Endothelial cell of umbilical vein (primary cell): ENCODE results near the gene GRID1. TPM values are rescaled to one million over a fixed set of nuclear protein-coding genes. Genes with fewer than 3 reads are reported as not detected.

Experiments used
- BruUV-seq: library from RNA; stranded (reverse); fragments of 400-500 nt; replicated peaks from 2 replicates; lab custom pipeline; 2021; lab: Mats Ljungman, UMichigan
- CTCF ChIA-PET: fragments of 300-600, 350-600 bp; sonication (Branson Sonifier 250); formaldehyde crosslinking; loops from one replicate; lab custom pipeline; 2021; ENCODE audit warnings: antibody characterized with exemption, inconsistent platforms; lab: Charles Lee
- POLR2A ChIA-PET: fragments of 300-600, 350-600 bp; sonication (Branson Sonifier 250); formaldehyde crosslinking; loops from one replicate; lab custom pipeline; 2021; ENCODE audit warnings: antibody characterized with exemption, inconsistent platforms; lab: Charles Lee
- DNase-seq: peaks from one replicate; pipeline ENCODE4 v3.0.0-alpha.2; 2011; ENCODE audit warnings: low read depth, low spot score
- FAIRE-seq: peaks from 2 replicates; lab custom pipeline; 2011; peaks lifted over from hg19 to GRCh38; lab: Jason Lieb, UNC
- H2AFZ ChIP-seq: 2 replicates; pipeline ENCODE4 v1.6.0; 2012; ENCODE audit warnings: low read depth, low read length, control low read depth, inconsistent platforms
- H3K27ac ChIP-seq: 2 replicates; pipeline ENCODE4 v1.5.1; 2011; ENCODE audit warnings: low read depth, mild to moderate bottlenecking, control low read depth, low read length, moderate library complexity; ENCODE audit not compliant: insufficient read depth
- H3K27me3 ChIP-seq, 2 experiments: 2 replicates each; pipeline versions ENCODE4 v1.6.0 to v1.6.1; 2011; ENCODE audit warnings: low read length in 2 of 2, mixed read lengths in 1 of 2; ENCODE audit not compliant: control insufficient read depth in 2 of 2, insufficient read depth in 2 of 2
- H3K36me3 ChIP-seq, 2 experiments: 2 replicates in 1 of 2; 3 replicates in 1 of 2; pipeline ENCODE4 v1.5.1; 2011; ENCODE audit warnings: low read length in 2 of 2, mild to moderate bottlenecking in 1 of 2, moderate library complexity in 1 of 2; ENCODE audit not compliant: control insufficient read depth in 2 of 2, insufficient read depth in 2 of 2; ENCODE audit errors: extremely low read depth in 1 of 2
- H3K4me1 ChIP-seq: 3 replicates; pipeline ENCODE4 v1.5.1; 2011; ENCODE audit warnings: mild to moderate bottlenecking, low read length; ENCODE audit not compliant: control insufficient read depth, insufficient read depth; ENCODE audit errors: extremely low read depth
- H3K4me2 ChIP-seq: 2 replicates; pipeline ENCODE4 v1.6.1; 2011; ENCODE audit warnings: low read length, control low read depth, mixed read lengths; ENCODE audit not compliant: insufficient read depth
- H3K4me3 ChIP-seq, 3 experiments: fragments of 200-600 bp in 1 of 3; sonication (generic), shearing (Covaris generic) in 1 of 3; replicated peaks in 1 of 3; 2 replicates each; pipeline ENCODE4 v1.5.1; 2011 to 2016; ENCODE audit warnings: control low read depth in 3 of 3, low read length in 3 of 3, mild to moderate bottlenecking in 2 of 3, inconsistent platforms in 1 of 3, low read depth in 1 of 3, moderate library complexity in 1 of 3; ENCODE audit not compliant: insufficient read depth in 1 of 3
- H3K79me2 ChIP-seq: 2 replicates; pipeline ENCODE4 v1.6.0; 2012; ENCODE audit warnings: low read length, inconsistent platforms; ENCODE audit not compliant: control insufficient read depth, insufficient read depth
- H3K9ac ChIP-seq: replicated peaks from 2 replicates; pipeline ENCODE3; 2011; ENCODE audit warnings: low read length, control low read depth; ENCODE audit not compliant: insufficient read depth; ENCODE audit errors: extremely low read depth
- H3K9me1 ChIP-seq: replicated peaks from 3 replicates; pipeline ENCODE4 v1.6.0; 2011; ENCODE audit warnings: mild to moderate bottlenecking, low read length; ENCODE audit not compliant: control insufficient read depth, insufficient read depth; ENCODE audit errors: extremely low read depth
- H3K9me3 ChIP-seq: replicated peaks from 2 replicates; pipeline ENCODE4 v1.5.1; 2012; ENCODE audit warnings: low read length, inconsistent platforms; ENCODE audit not compliant: control insufficient read depth, insufficient read depth
- H4K20me1 ChIP-seq: replicated peaks from 2 replicates; pipeline ENCODE3; 2011; ENCODE audit warnings: mild to moderate bottlenecking, low read length; ENCODE audit not compliant: control insufficient read depth, insufficient read depth; ENCODE audit errors: extremely low read depth
- EZH2 ChIP-seq: IDR thresholded peaks from 2 replicates; pipeline ENCODE4 v1.6.1; 2012; ENCODE audit warnings: borderline replicate concordance, low read depth, mild to moderate bottlenecking, moderate library complexity, low read length, inconsistent platforms; ENCODE audit not compliant: severe bottlenecking
- FOS ChIP-seq: IDR thresholded peaks from 2 replicates; pipeline ENCODE4 v1.6.1; 2011; ENCODE audit warnings: mild to moderate bottlenecking, low read length, moderate library complexity, borderline replicate concordance; ENCODE audit not compliant: insufficient read depth
- GATA2 ChIP-seq: IDR thresholded peaks from 2 replicates; pipeline ENCODE4 v1.7.0; 2011; ENCODE audit warnings: low read depth, mild to moderate bottlenecking, moderate library complexity, mixed read lengths, low read length; ENCODE audit not compliant: insufficient read length, insufficient read depth
- JUN ChIP-seq: IDR thresholded peaks from 2 replicates; pipeline ENCODE4 v1.6.1; 2011; ENCODE audit warnings: borderline replicate concordance, low read depth; ENCODE audit not compliant: insufficient read length, insufficient read depth
- MYC ChIP-seq: IDR thresholded peaks from one replicate; pipeline ENCODE4 v1.6.1; 2011; ENCODE audit warnings: mild to moderate bottlenecking, low read depth, low read length
- POLR2A ChIP-seq: IDR thresholded peaks from 2 replicates; pipeline ENCODE4 v1.6.1; 2012; ENCODE audit warnings: low read depth, mild to moderate bottlenecking, control low read depth, low read length
- POLR2AphosphoS5 ChIP-seq: IDR thresholded peaks from 2 replicates; pipeline ENCODE4 v1.6.1; 2012; ENCODE audit warnings: low read depth, mild to moderate bottlenecking, control low read depth, low read length, moderate library complexity; ENCODE audit not compliant: insufficient read depth
- dilution Hi-C: fragments of 300-500 bp; cut with MboI; formaldehyde crosslinking; loops from one replicate; pipeline ENCODE4 v1.15.0; 2019; ENCODE audit warnings: low sequenced_read_pairs; ENCODE audit not compliant: extremely low pct_ligation_motif_present
- intact Hi-C: fragments of 100-400 bp; cut with micrococcal nuclease; formaldehyde crosslinking; loops from one replicate; pipeline ENCODE4 v1.10.0; 2022
- polyA plus RNA-seq, 4 experiments: library from polyadenylated mRNA; depleted of rRNA in 3 of 4; stranded (reverse) in 3 of 4; unstranded in 1 of 4; fragments of >200 nt; gene quantifications; 2 replicates each; pipeline versions ENCODE4 v1.2.1 to v1.2.3, GENCODE V29; 2011 to 2012; ENCODE audit warnings: missing spikeins in 1 of 4
- total RNA-seq: library from RNA; stranded (reverse); gene quantifications from 2 replicates; pipeline ENCODE4 v1.2.3, GENCODE V29; 2021
- TF ChIP-seq, protein P1 (sequence below), 2 donors: IDR thresholded peaks; 1 replicate in 1 of 2; 2 replicates in 1 of 2; pipeline ENCODE4 v1.5.1; 2011; ENCODE audit warnings: low read length in 2 of 2, mild to moderate bottlenecking in 2 of 2, moderate library complexity in 2 of 2, control low read depth in 1 of 2, inconsistent platforms in 1 of 2, low read depth in 1 of 2; ENCODE audit not compliant: insufficient read depth in 1 of 2; ENCODE audit errors: extremely low read depth in 1 of 2
- TF ChIP-seq, protein P2 (sequence below): IDR thresholded peaks from 2 replicates; pipeline ENCODE4 v1.6.1; 2011; ENCODE audit not compliant: insufficient read depth, insufficient read length

GRID1 gene
- total and polyA plus RNA-seq, 2 donors (not counting 3 experiments of a cell fraction or from before 2014, with no cell fraction given) = not detected

DNA sequence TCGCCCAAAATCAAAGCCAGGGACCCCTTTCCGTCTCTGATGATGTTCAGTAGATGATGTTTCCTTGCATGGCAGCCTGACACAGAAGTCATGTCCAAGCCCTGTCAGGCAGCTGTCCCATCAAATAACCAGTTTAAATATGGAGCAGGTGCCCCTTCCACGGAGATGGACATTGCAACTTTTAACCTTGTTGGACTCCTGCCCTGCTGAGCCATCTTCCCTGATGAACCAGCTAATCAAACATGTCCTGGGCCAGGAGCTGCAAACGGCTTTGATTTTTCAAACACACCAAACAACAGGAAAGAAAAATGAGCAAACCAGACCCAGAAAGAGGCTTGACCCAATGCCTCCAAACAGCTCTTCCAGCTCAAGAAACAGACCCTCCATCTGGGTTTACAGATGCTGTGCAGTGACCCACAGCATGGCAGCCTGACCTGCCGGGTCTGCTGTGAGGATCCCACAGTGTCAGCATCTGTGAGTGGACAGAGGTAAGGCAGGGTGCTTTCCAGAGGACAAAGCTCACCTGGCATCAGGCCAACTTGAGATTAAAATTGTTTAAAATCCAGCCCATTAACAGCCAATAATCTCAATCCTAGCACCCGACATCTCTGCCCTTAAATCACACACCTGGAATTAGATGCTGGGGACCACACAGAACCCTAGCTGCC is 372.6 kb downstream of the GRID1 start:
- H3K9ac ChIP-seq = no peak overlapping the region
- TF ChIP-seq, protein P1, sequence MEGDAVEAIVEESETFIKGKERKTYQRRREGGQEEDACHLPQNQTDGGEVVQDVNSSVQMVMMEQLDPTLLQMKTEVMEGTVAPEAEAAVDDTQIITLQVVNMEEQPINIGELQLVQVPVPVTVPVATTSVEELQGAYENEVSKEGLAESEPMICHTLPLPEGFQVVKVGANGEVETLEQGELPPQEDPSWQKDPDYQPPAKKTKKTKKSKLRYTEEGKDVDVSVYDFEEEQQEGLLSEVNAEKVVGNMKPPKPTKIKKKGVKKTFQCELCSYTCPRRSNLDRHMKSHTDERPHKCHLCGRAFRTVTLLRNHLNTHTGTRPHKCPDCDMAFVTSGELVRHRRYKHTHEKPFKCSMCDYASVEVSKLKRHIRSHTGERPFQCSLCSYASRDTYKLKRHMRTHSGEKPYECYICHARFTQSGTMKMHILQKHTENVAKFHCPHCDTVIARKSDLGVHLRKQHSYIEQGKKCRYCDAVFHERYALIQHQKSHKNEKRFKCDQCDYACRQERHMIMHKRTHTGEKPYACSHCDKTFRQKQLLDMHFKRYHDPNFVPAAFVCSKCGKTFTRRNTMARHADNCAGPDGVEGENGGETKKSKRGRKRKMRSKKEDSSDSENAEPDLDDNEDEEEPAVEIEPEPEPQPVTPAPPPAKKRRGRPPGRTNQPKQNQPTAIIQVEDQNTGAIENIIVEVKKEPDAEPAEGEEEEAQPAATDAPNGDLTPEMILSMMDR (IDR thresholded peaks at IDR 0.05; ENCODE audit: extremely low read depth in 1 of 2, insufficient read depth in 1 of 2, low read depth in 1 of 2, low read length in 2 of 2) = no peak
- TF ChIP-seq, protein P2, sequence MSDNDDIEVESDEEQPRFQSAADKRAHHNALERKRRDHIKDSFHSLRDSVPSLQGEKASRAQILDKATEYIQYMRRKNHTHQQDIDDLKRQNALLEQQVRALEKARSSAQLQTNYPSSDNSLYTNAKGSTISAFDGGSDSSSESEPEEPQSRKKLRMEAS = no peak
- no peak for TF ChIP-seq MYC
- TF ChIP-seq POLR2A = no peak
- no peak for TF ChIP-seq JUN
- TF ChIP-seq FOS = no peak
- no peak for TF ChIP-seq EZH2
- no peak for TF ChIP-seq POLR2AphosphoS5
- TF ChIP-seq GATA2 = no peak
- DNase-seq (no peak), FAIRE-seq (no peak)
- H3K27me3 ChIP-seq = no peaks in the 10 kb centered on the region
- H4K20me1 ChIP-seq = no peaks in the 10 kb centered on the region
- H3K4me3 ChIP-seq = no peak overlapping the region
- POLR2A ChIA-PET = no interaction called here
- no peaks in the 10 kb centered on the region for H3K79me2 ChIP-seq
- intact Hi-C loops = no loop called here
- H3K27ac ChIP-seq = no peak overlapping the region
- H3K4me1 ChIP-seq = no peaks in the 10 kb centered on the region
- dilution Hi-C loops = no loop called here
- H3K36me3 ChIP-seq = no peaks in the 10 kb centered on the region
- no peak overlapping the region for H3K4me2 ChIP-seq
- H3K9me3 ChIP-seq = no peaks in the 10 kb centered on the region
- no peaks in the 10 kb centered on the region for H3K9me1 ChIP-seq
- H2AFZ ChIP-seq = no peak overlapping the region
- CTCF ChIA-PET = no interaction called here
- BruUV-seq = no TSS peak
